ENCODE data around the gene GPC5.
"Not testable (repeated sequence)": the region's sequence is repeated elsewhere in the genome, so short reads cannot be mapped to it uniquely, and the experiment has no call there.

Gene GPC5

GRCh38 chr13:92224052-92224821 is 825.8 kb downstream of the GPC5 start:
- DNase-seq, result no peak

DNA sequence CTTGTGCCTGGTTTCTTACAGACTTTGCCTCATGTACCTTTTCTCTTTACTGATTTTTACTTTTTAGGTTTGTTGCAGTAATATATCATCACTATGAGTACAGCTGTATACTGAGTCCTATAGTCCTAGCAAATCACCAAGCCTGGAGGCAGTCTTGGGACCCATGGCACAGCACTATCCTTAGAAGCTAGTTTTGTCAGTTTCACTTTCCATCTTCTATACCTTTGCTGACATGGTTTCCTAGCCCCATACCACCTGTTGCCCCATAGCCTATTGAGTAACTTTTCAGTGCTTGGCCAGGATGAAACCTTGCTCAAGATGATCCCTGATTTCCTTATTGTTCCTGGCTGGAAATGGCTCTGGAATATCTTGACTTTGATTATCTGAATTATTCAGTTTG is 826.4 kb downstream of the GPC5 start:
- DNase-seq, result no peak

DNA sequence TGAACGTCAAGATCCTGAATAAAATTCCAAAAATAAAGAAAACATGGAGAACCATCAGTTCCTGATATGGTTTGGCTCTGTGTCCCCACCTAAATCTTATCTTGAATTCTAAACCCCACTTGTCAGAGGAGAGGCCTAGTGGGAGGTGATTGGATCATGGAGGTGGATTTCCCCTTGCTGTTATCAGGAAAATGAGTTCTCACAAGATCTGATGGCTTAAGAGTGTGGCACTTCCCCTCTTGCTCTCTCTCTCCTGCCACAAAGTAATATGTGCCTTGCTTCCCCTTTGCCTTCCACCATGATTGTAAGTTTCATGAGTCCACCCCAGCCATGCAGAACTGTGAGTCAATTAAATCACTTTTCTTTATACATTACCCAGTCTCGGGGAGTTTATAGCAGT is 827.4 kb downstream of the GPC5 start:
- no peak for DNase-seq

- no peak for DNase-seq
Observed at GRCh38 chr13:92232871-92233270, 834.5 kb downstream of the GPC5 start.

DNA sequence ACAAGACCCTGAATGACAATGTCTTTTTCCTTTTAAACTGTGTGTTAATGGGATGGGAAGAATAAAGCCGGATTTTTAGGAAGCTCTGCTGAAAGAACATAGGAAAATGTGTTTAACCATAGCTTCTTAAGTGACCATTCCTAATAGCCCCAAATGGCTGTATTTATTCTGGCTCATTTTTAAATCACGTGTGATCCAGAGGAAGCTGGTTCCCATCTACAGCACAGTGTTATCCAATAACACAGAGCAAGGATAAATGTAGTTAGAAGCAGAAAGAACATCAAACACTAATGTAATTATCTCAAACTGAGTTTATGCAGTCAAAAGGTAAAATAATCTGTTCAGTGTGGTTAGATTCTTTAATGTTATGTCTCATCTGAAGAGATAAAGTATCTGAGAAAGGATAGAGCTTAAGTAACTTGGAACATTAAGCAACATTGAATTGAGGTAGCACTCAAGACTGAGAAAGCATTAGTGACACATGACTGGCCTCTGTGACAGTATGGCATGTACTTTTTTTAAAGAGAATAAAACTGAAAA is 853.3 kb downstream of the GPC5 start:
- no peak for DNase-seq

DNA sequence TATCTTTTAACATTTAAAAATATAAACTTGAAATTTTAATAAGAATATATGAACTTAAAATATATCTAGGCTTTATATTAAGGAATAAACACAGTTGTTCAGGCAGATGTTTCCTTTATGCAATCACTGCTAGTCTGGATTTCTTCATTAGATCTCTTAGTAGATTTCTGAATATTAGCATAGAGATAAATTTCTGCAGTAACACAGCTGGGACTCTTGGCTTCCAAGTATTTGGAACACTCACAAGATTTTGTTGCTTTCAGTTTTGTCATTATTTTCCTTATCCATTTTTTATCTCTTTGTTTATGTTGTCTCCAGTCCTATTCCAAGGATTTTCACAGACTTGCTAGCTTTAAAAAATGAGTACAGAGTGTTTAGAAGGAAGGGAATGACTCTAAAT is 857.1 kb downstream of the GPC5 start:
- no peak for DNase-seq

DNA sequence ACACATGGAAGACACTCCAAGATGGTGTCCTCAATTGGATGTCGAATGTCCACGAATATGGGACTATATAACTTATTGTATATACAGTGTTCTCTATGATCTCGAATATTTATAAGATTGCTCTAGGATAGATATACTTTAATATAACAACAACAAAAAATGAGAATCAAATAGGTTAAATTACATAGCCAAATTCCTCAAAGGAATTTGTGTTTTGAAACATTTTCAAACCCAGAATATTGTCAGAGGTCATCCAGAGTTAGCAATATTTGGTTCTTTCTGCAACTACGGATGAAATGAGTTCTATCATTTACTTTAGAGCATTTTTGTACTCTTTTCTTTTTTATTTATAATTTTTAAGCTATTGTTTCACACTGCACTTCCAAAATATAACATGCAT is 857.8 kb downstream of the GPC5 start:
- DNase-seq, result no peak

DNA sequence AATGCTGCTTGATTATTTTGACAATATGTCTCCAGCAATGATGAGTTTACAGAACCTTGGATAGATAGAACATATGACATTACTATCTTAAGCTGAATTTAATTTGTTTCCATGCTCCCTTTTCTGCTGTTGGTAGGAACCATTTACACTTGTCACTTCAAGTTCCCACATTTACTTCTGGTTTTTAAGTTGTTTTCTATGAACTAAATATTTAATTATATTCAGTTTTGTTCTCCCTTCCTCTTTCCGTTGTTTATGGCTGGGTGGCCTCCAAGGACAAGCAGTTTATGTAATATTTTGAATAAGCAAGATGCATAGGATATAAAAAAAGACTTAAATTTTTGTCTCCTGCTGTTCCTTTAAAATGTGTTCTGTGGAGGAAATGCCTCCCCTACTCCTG is 860.6 kb downstream of the GPC5 start:
- no peak for DNase-seq

GRCh38 chr13:92259523-92259922 is 861.1 kb downstream of the GPC5 start:
- DNase-seq, result no peak

- no peak for DNase-seq
Observed at GRCh38 chr13:92260363-92260762, 861.9 kb downstream of the GPC5 start.

DNA sequence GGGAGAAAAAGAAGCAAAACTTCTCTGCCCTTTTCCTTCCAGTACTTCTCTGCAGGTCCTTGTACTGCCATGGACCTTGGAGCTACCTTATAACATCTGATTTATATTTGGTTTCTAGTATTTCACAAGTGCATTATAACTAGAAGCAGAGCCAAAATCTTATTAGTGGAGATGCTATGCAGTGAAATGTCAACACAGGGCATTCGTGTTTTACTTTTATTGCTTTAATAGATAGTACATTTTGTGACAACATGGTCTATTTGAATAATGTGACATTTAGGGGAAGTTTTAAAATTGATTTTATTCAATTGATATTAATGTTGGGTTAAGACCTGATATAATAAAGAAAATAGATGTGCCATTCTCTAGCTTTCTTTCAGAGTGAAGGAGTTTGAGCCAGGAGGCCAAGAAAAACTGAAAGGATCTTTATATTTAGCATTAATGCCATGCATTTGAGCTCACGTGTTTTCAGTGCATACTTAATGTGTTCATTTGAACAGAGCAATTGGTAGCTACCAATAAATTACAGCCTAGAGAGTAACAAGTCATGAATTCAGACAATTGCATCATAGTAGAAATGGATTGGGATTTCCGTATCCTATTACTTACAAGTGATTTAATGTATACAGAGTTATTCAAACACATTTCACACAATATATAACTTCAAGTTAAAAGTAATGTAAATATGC is 863.8 kb downstream of the GPC5 start:
- DNase-seq, result no peak

- no peak for DNase-seq
Observed at GRCh38 chr13:92265408-92265807, 867.0 kb downstream of the GPC5 start.

DNA sequence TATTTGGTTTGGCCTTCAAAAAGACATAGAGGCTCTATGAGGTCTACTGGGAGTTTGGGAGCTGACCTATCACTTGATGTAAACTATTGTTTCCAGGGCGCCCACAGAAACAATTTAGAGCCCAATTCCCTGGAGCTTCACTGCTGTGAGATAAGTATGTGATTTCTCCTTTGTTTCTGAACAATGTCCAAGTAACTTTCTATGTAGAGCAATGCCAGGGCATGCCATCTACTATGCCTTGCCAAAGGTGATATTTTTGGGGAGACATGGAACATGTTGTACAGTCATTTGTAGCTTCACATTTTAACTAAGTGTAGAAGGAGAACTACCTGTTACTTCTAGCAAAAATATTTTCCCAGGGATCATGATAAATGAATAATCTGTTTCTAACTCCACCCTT is 872.6 kb downstream of the GPC5 start:
- no peak for DNase-seq

DNA sequence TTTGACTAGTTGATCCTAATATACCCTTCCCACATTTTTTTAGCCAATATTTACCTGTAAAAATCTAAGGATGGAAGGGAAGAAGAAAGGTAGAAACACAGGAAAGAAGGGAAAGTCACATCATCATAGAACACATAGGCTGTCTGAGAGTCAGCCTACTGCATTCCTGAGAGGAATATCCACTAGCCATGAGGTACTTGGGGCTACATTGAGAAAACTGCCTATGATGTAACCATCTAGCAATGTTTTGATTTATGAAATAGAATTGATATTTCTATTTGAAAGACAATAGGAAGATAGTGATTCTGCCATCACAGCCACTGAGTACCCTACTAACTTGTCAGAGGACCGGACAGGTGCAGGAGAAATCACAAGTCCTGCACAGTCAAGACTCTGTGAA is 873.8 kb downstream of the GPC5 start:
- no peak for DNase-seq

DNA sequence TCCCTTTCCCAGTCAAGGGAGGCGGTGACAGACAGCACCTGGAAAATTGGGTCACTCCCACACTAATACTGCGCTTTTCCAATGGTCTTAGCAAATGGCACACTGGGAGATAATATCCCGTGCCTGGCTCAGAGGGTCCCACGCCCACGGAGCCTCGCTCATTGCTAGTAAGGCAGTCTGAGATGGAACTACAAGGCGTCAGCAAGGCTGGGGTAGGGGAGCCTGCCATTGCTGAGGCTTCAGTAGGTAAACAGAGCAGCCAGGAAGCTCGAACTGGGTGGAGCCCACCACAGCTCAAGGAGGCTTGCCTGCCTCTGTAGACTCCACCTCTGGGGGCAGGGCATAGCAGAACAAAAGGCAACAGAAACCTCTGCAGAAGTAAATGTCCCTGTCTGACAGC is 882.6 kb downstream of the GPC5 start:
- not testable (repeated sequence) for DNase-seq

GRCh38 chr13:92290718-92291307 is 892.4 kb downstream of the GPC5 start:
- not testable (repeated sequence) for DNase-seq

DNA sequence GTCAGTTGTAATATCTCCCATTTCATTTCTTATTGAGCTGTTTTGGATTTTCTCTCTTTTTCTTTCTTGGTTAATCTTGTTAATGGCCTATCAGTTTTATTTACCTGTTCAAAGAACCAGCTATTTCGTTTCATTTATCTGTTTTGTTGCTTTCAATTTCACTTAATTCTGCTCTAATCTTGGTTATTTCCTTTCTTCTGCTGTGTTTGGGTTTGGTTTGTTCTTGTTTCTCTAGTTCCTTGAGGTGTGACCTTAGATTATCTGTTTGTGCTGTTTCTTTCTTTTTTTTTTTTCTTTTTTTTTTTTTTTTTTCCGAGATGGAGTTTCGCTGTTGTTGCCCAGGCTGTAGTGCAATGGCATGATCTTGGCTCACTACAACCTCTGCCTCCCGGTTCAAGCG is 896.1 kb downstream of the GPC5 start:
- DNase-seq, result not testable (repeated sequence)

DNA sequence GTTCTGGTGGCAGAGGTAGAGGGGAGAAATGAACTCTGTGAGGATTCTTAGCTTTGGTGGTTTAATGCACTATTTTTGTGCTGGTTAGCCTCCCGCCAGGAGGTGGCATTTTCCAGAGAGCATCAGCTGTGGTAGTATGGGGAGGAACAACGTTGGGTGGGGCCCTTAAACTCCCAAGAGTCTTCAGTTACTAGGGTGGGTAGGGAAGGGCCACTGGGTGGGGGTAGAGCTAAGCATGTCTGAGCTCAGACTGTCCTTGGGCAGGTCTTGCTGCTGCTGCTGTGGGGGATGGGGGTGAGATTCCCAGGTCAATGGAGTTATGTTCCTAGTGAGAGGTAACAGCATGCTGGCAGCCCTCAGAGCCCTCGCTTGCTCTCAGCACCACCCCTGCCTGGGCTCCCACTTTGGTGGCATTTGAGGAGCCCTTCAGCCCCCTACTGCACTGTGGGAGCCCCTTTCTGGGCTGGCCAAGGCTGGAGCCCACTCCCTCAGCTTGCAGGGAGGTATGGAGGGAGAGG is 897.8 kb downstream of the GPC5 start:
- DNase-seq, result not testable (repeated sequence)

- no peak for DNase-seq
Observed at GRCh38 chr13:92297971-92298942, 899.8 kb downstream of the GPC5 start.

DNA sequence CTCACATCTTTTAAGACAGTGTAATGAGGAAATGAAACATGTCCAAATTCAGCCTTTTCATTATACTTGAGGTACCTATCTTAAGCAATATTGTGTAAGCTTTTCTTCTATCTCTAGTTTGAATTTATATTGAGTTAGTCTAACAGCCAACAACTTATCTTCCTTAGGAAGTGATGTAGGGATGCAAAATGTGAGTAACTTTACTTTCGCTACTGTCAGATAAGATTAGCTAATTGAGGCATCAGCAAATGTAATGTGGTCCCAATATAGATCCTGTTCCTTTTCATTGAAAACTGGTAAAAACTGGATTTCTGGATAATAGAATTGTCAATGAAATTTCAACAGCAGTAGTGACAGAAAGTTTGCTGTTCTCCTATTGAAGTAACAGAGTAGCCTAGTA is 902.2 kb downstream of the GPC5 start:
- DNase-seq, result no peak

DNA sequence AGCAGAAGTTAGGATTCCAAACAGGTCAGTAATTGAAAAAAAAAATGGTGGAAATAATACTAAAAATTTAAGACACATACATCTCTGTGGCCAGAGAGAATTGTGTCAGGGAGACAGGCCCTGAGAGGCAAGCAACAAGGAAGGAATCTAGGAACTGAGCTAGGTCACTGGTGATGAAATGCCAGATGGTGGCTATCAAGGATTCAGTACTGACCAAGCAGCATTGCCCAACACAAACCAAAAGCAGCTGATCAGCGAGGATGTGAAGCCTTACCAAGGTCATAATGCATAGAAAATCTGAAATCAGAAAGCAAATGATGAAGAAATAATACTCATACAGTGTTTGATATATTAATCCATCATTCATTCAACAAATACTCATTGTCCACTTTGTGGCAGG is 905.0 kb downstream of the GPC5 start:
- no peak for DNase-seq

DNA sequence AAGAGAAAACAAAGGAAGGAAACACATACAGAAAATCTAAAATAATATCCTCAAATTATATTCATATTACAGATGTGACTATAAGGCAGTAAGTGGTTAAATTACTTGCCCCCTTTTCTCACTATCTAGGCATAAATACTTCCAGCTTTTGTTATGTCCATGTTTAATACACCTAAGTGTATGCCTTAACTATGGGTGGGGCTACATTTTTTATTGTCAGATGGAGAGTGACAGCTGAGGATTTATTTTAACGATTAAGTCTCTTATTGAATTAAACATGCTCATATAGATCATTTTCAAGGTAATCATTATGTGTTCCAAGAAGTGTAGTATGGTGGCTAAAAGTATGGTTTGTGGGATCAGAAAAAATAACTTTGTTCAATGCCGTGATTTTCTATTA is 909.3 kb downstream of the GPC5 start:
- DNase-seq, result no peak

DNA sequence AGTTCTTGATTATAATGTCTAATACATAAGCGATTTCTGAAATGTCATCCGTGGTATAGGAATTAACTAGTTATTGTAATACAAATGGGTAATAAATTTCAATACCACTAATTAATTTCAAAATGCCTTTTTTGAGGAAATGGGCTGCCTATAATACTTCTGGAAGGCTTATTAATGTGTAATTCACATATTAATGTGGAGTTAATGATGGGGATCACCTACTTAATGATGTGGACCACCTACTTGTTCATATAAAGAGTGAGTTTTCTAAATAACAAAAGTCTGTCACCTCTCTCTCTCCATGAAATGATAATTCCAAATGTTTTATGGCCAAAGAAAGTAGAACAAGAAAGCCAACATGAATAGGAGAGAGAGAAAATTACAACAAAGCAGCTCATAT is 914.4 kb downstream of the GPC5 start:
- DNase-seq, result no peak
